Endodermal cell (in vitro differentiated cells): Measurements from ENCODE around the gene ZNF516. TPM values are rescaled to one million over a fixed set of nuclear protein-coding genes. Genes with fewer than 3 reads are reported as not detected.

Experiments
- DNase-seq: peaks from one replicate; pipeline ENCODE4 v3.0.0-alpha.2; 2017
- H3K27ac ChIP-seq: 2 replicates; pipeline ENCODE4 v1.5.1; 2013; ENCODE audit warnings: mild to moderate bottlenecking, low read depth, low read length, moderate library complexity
- H3K27me3 ChIP-seq: 2 replicates; pipeline ENCODE4 v1.6.1; 2013; ENCODE audit warnings: mild to moderate bottlenecking, low read length, moderate library complexity; ENCODE audit not compliant: insufficient read depth, control insufficient read depth, poor library complexity, severe bottlenecking
- H3K36me3 ChIP-seq: 2 replicates; pipeline ENCODE4 v1.7.0; 2013; ENCODE audit warnings: mild to moderate bottlenecking, low read length, moderate library complexity; ENCODE audit not compliant: control insufficient read depth, insufficient read depth
- H3K4me1 ChIP-seq: one replicate; pipeline ENCODE4 v1.7.0; 2013; ENCODE audit warnings: low read length; ENCODE audit not compliant: control insufficient read depth, insufficient read depth
- H3K4me3 ChIP-seq: 2 replicates; pipeline ENCODE4 v1.5.1; 2013; ENCODE audit warnings: mild to moderate bottlenecking, low read length, moderate library complexity
- H3K9ac ChIP-seq: 2 replicates; pipeline ENCODE4 v1.6.1; 2013; ENCODE audit warnings: mild to moderate bottlenecking, low read length, moderate library complexity; ENCODE audit not compliant: poor library complexity, severe bottlenecking; ENCODE audit errors: extremely low read depth
- H3K9me3 ChIP-seq: 2 replicates; pipeline ENCODE4 v1.6.1; 2013; ENCODE audit warnings: mild to moderate bottlenecking, low read length, moderate library complexity; ENCODE audit not compliant: control insufficient read depth
- H3K27ac Mint-ChIP-seq: 2 replicates; pipeline ENCODE4 v1.8.0; 2020; ENCODE audit warnings: mixed read lengths
- H3K27me3 Mint-ChIP-seq: 2 replicates; pipeline ENCODE4 v1.8.0; 2021; ENCODE audit warnings: mild to moderate bottlenecking, mixed read lengths; ENCODE audit not compliant: insufficient read depth
- H3K36me3 Mint-ChIP-seq: 2 replicates; pipeline ENCODE4 v1.8.0; 2020; ENCODE audit warnings: low read depth, mixed read lengths
- H3K4me1 Mint-ChIP-seq: 2 replicates; pipeline ENCODE4 v1.8.0; 2020; ENCODE audit warnings: mixed read lengths
- H3K4me3 Mint-ChIP-seq: 2 replicates; pipeline ENCODE4 v1.8.0; 2020; ENCODE audit warnings: mild to moderate bottlenecking, moderate library complexity, mixed read lengths
- H3K9me3 Mint-ChIP-seq: 2 replicates; pipeline ENCODE4 v1.8.0; 2020; ENCODE audit warnings: mild to moderate bottlenecking, mixed read lengths
- WGBS, 2 experiments: methylation state at CpG; one replicate each; pipeline versions ENCODE4 v1.1.5 to v1.1.7; 2013; ENCODE audit warnings: missing lambda C conversion rate in 2 of 2, mixed read lengths in 1 of 2; ENCODE audit not compliant: insufficient coverage in 1 of 2, insufficient read length in 1 of 2; 5-methylcytosine and 5-hydroxymethylcytosine counted together
- total RNA-seq, 2 donors: library from RNA; stranded (reverse); fragmentation: NEBNext Ultra II Directional in 1 of 2; extraction: Animal tissue kit (Norgen Biotek cat#: 25700) in 1 of 2; gene quantifications; 2 replicates in 1 of 2; 3 replicates in 1 of 2; pipeline ENCODE4 v1.2.1, GENCODE V29; 2021
- TF ChIP-seq, protein P1 (sequence below): fragments of 200-600 bp; sonication (generic); conservative IDR thresholded peaks from 2 replicates; pipeline ENCODE4 v1.5.0; 2021; ENCODE audit warnings: antibody characterized with exemption, mild to moderate bottlenecking

Gene ZNF516
- total RNA-seq, 2 donors from 2014 or later: 60.2 to 77.9 TPM

GRCh38 chr18:76380791-76381405 lies 114.1 kb downstream of the ZNF516 start:
- WGBS, 2 experiments: 60 to 81% methylated on average over 12 to 26 of the region's 26 CpGs
- H3K9ac ChIP-seq: no peak overlapping the region
- peaks cover 36% of the 10 kb centered on the region for H3K36me3 Mint-ChIP-seq
- TF ChIP-seq, protein P1, sequence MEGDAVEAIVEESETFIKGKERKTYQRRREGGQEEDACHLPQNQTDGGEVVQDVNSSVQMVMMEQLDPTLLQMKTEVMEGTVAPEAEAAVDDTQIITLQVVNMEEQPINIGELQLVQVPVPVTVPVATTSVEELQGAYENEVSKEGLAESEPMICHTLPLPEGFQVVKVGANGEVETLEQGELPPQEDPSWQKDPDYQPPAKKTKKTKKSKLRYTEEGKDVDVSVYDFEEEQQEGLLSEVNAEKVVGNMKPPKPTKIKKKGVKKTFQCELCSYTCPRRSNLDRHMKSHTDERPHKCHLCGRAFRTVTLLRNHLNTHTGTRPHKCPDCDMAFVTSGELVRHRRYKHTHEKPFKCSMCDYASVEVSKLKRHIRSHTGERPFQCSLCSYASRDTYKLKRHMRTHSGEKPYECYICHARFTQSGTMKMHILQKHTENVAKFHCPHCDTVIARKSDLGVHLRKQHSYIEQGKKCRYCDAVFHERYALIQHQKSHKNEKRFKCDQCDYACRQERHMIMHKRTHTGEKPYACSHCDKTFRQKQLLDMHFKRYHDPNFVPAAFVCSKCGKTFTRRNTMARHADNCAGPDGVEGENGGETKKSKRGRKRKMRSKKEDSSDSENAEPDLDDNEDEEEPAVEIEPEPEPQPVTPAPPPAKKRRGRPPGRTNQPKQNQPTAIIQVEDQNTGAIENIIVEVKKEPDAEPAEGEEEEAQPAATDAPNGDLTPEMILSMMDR: peak; percentile 96
- no peak overlapping the region for H3K4me3 Mint-ChIP-seq
- peaks cover 1% of the 10 kb centered on the region for H3K4me1 Mint-ChIP-seq
- H3K4me1 ChIP-seq: no peaks in the 10 kb centered on the region
- no peaks in the 10 kb centered on the region for H3K36me3 ChIP-seq
- H3K4me3 ChIP-seq: no peak overlapping the region
- no peak overlapping the region for H3K27ac Mint-ChIP-seq
- H3K27ac ChIP-seq: no peak overlapping the region
- H3K9me3 Mint-ChIP-seq: no peaks in the 10 kb centered on the region
- peak; percentile 94 for DNase-seq
- H3K9me3 ChIP-seq: no peaks in the 10 kb centered on the region
- H3K27me3 ChIP-seq: no peaks in the 10 kb centered on the region
- H3K27me3 Mint-ChIP-seq: no peaks in the 10 kb centered on the region

DNA sequence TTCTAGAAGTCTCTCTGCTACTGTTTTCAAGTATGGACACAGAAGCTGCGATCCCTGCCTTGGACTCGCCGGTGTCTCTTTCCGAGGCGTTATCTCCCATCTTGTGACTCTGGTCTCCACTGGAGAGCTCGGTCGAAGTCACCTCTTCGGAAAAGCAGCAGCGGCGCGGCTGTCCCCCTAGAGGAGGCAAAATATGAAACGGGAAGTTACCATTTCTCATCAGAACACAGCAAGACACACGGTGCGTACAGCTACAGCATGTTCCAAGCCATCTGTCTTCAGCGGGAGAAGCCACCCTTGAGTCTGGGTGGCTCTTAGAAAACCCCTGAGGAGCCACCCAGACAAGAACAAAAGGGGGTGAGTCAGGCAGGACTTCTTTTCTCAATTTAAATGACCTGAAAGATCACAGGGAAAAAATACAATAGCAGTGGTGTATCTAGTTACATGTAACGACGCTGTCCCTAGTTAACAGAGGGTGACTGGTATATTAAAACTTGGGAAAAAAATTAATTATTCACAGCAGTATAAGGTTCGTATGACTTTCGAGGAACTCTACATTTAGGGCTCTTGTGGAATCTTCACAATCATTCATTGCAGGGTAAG lies 114.8 kb downstream of the ZNF516 start:
- H3K9ac ChIP-seq: no peak overlapping the region
- no peaks in the 10 kb centered on the region for H3K9me3 ChIP-seq
- peaks cover 1% of the 10 kb centered on the region for H3K4me1 Mint-ChIP-seq
- no peak overlapping the region for H3K4me3 Mint-ChIP-seq
- no peak for DNase-seq
- H3K27me3 Mint-ChIP-seq: no peaks in the 10 kb centered on the region
- H3K27me3 ChIP-seq: no peaks in the 10 kb centered on the region
- no peak overlapping the region for H3K27ac ChIP-seq
- no peaks in the 10 kb centered on the region for H3K36me3 ChIP-seq
- TF ChIP-seq, protein P1: no peak
- H3K27ac Mint-ChIP-seq: peak overlapping the region; percentile 30
- no peaks in the 10 kb centered on the region for H3K4me1 ChIP-seq
- peaks cover 38% of the 10 kb centered on the region for H3K36me3 Mint-ChIP-seq
- WGBS, 2 experiments: 89% methylated on average over 16 to 19 of the region's 19 CpGs
- no peaks in the 10 kb centered on the region for H3K9me3 Mint-ChIP-seq
- no peak overlapping the region for H3K4me3 ChIP-seq

DNA sequence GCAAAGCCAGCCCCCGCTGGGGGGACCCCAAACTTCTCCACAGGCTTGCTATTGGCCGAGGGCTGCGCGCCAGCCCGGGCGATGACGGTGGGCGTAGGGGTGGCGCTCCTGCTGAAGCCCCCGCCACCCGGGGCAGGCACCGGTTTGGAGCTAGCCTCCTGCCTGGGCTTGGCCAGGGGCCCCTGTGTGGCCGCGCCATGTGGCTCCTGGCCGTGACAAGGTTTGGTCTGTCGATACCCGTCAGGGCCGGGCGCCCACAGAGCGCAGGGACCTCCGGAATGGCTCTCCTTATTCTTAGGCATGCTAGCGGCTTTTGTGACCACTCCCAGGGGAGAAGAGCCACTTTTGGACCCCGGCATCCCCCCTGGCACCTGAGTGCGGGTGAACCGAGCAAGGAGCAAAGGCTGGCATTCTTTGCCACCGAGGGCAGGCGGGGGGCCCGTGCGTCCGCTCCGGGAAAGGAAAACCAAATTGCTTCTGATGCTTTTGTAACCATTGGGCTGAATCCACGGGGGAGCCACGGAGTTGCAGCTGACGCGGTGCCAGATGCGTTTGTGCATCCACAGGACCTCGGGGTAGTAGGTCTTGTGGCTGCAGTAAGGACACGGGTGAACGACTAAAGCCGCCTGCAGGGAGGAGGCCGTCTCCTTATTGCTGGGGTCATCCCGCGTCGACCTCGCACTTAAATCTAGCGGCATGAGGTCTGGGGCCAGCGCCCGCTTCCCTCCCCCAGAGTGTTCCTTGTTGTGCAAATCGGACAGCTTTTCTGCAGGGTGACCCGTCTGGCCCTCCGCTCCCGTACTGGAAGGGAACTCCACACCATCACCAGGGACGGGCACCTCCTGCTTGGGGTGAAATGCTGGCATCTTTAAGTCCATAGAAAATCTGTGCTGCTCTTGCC lies 115.6 kb downstream of the ZNF516 start:
- H3K27ac ChIP-seq: no peak overlapping the region
- no peak overlapping the region for H3K9ac ChIP-seq
- Mint-ChIP-seq H3K27ac (peak overlapping the region; percentile 30), H3K36me3 (peaks cover 38% of the 10 kb centered on the region), H3K27me3 (no peaks in the 10 kb centered on the region), H3K9me3 (no peaks in the 10 kb centered on the region), H3K4me1 (peaks cover 1% of the 10 kb centered on the region), H3K4me3 (no peak overlapping the region)
- no peaks in the 10 kb centered on the region for H3K4me1 ChIP-seq
- no peak overlapping the region for H3K4me3 ChIP-seq
- H3K27me3 ChIP-seq: no peaks in the 10 kb centered on the region
- TF ChIP-seq, protein P1: no peak
- no peaks in the 10 kb centered on the region for H3K36me3 ChIP-seq
- DNase-seq: no peak
- WGBS, 2 experiments: 94 to 95% methylated on average over 38 to 53 of the region's 53 CpGs
- no peaks in the 10 kb centered on the region for H3K9me3 ChIP-seq
